IMR-90 (cell line): Measurements from ENCODE around the gene ADGRG7. TPM values are rescaled to one million over a fixed set of nuclear protein-coding genes. Genes with fewer than 3 reads are reported as not detected.

Source experiments
- ATAC-seq: fragments of 200-7000 bp; cut with Tn5 transposase; 2 replicates; pipeline ENCODE4 v1.9.1; 2020; ENCODE audit warnings: low read depth, mild to moderate bottlenecking, moderate library complexity
- BruUV-seq: library from RNA; stranded (reverse); fragments of 400-500 nt; replicated peaks from 2 replicates; lab custom pipeline; 2021; lab: Mats Ljungman, UMichigan
- CTCF ChIA-PET: fragments of 300-600 bp; formaldehyde crosslinking; extraction: SDS; loops from one replicate; lab custom pipeline; 2021; ENCODE audit warnings: antibody characterized with exemption; lab: Yijun Ruan, JAX
- POLR2A ChIA-PET: fragments of 300-600 bp; sonication (Branson Sonifier 250); formaldehyde crosslinking; loops from one replicate; lab custom pipeline; 2022; ENCODE audit warnings: antibody characterized with exemption; ENCODE audit not compliant: unreplicated experiment; lab: Charles Lee
- DNase-seq: peaks from one replicate; pipeline ENCODE4 v3.0.0; 2013
- H2AFZ ChIP-seq: replicated peaks from 2 replicates; pipeline ENCODE3; 2013; ENCODE audit warnings: low read length, mild to moderate bottlenecking; ENCODE audit not compliant: poor library complexity
- H2AK5ac ChIP-seq: 2 replicates; pipeline ENCODE4 v1.6.1; 2013; ENCODE audit warnings: low read depth, low read length, inconsistent platforms
- H2AK9ac ChIP-seq: replicated peaks from 2 replicates; pipeline ENCODE3; 2013; ENCODE audit warnings: mild to moderate bottlenecking, low read depth, low read length, moderate library complexity; ENCODE audit not compliant: poor library complexity
- H2BK120ac ChIP-seq: 2 replicates; pipeline ENCODE4 v1.6.1; 2013; ENCODE audit warnings: low read depth, low read length, inconsistent platforms
- H2BK15ac ChIP-seq: 3 replicates; pipeline ENCODE4 v1.6.1; 2013; ENCODE audit warnings: low read depth, low read length, inconsistent platforms
- H2BK20ac ChIP-seq: 2 replicates; pipeline ENCODE4 v1.6.1; 2013; ENCODE audit warnings: low read depth, mild to moderate bottlenecking, inconsistent platforms, low read length, moderate library complexity
- H2BK5ac ChIP-seq: 2 replicates; pipeline ENCODE4 v1.6.1; 2013; ENCODE audit warnings: mild to moderate bottlenecking, low read depth, low read length, inconsistent platforms; ENCODE audit not compliant: poor library complexity, severe bottlenecking
- H3K14ac ChIP-seq: replicated peaks from 2 replicates; pipeline ENCODE4 v1.6.1; 2013; ENCODE audit warnings: low read depth, low read length, inconsistent platforms
- H3K18ac ChIP-seq: 2 replicates; pipeline ENCODE4 v1.6.1; 2013; ENCODE audit warnings: low read depth, low read length, control low read depth
- H3K23ac ChIP-seq: 2 replicates; pipeline ENCODE4 v1.6.1; 2013; ENCODE audit warnings: low read depth, low read length, inconsistent platforms
- H3K27ac ChIP-seq: 2 replicates; pipeline ENCODE4 v1.5.1; 2013; ENCODE audit warnings: mild to moderate bottlenecking, control low read depth, low read length; ENCODE audit not compliant: insufficient read depth
- H3K27me3 ChIP-seq: 2 replicates; pipeline ENCODE4 v1.6.1; 2013; ENCODE audit warnings: low read length; ENCODE audit not compliant: control insufficient read depth, insufficient read depth
- H3K36me3 ChIP-seq: 2 replicates; pipeline ENCODE4 v1.6.1; 2013; ENCODE audit warnings: low read length, mixed read lengths; ENCODE audit not compliant: control insufficient read depth, insufficient read depth
- H3K4ac ChIP-seq: 2 replicates; pipeline ENCODE4 v1.6.1; 2013; ENCODE audit warnings: low read depth, low read length, inconsistent platforms
- H3K4me1 ChIP-seq: 2 replicates; pipeline ENCODE4 v1.6.1; 2013; ENCODE audit warnings: low read length, mixed read lengths; ENCODE audit not compliant: control insufficient read depth, insufficient read depth
- H3K4me2 ChIP-seq: 2 replicates; pipeline ENCODE4 v1.6.1; 2013; ENCODE audit warnings: low read depth, mild to moderate bottlenecking, control low read depth, low read length, moderate library complexity
- H3K4me3 ChIP-seq: 2 replicates; pipeline ENCODE4 v1.5.1; 2013; ENCODE audit warnings: low read depth, mild to moderate bottlenecking, control low read depth, low read length, moderate library complexity; ENCODE audit not compliant: insufficient read depth
- H3K56ac ChIP-seq: 2 replicates; pipeline ENCODE4 v1.6.1; 2013; ENCODE audit warnings: low read length, inconsistent platforms; ENCODE audit not compliant: insufficient read depth; ENCODE audit errors: extremely low read depth
- H3K79me1 ChIP-seq, 2 experiments: 2 replicates each; pipeline ENCODE4 v1.6.1; 2013; ENCODE audit warnings: low read length in 2 of 2, inconsistent platforms in 1 of 2, low read depth in 1 of 2
- H3K9ac ChIP-seq: 2 replicates; pipeline ENCODE4 v1.6.1; 2013; ENCODE audit warnings: low read depth, low read length, control low read depth
- H3K9me1 ChIP-seq: 2 replicates; pipeline ENCODE4 v1.6.1; 2013; ENCODE audit warnings: low read length, inconsistent platforms; ENCODE audit not compliant: insufficient read depth
- H3K9me3 ChIP-seq: 2 replicates; pipeline ENCODE4 v1.6.1; 2013; ENCODE audit warnings: low read length; ENCODE audit not compliant: control insufficient read depth, insufficient read depth
- H4K20me1 ChIP-seq: 2 replicates; pipeline ENCODE4 v1.6.1; 2013; ENCODE audit warnings: low read length, inconsistent platforms; ENCODE audit not compliant: insufficient read depth
- H4K5ac ChIP-seq: 2 replicates; pipeline ENCODE4 v1.6.1; 2013; ENCODE audit warnings: mild to moderate bottlenecking, low read depth, low read length, control low read depth
- H4K8ac ChIP-seq, 2 experiments: 2 replicates each; pipeline ENCODE4 v1.6.1; 2013; ENCODE audit warnings: low read depth in 2 of 2, low read length in 2 of 2, control low read depth in 1 of 2, inconsistent platforms in 1 of 2
- H4K91ac ChIP-seq: 2 replicates; pipeline ENCODE4 v1.6.1; 2013; ENCODE audit warnings: low read depth, low read length, inconsistent platforms; ENCODE audit not compliant: insufficient read depth
- BHLHE40 ChIP-seq: fragments of 150-350 bp; IDR thresholded peaks from 2 replicates; pipeline ENCODE4 v1.6.1; 2016; ENCODE audit warnings: mild to moderate bottlenecking, low read depth, low read length
- MAFK ChIP-seq: IDR thresholded peaks from 2 replicates; pipeline ENCODE4 v1.6.1; 2012; ENCODE audit warnings: low read depth, low read length, improper control_type of control experiment
- RFX5 ChIP-seq: IDR thresholded peaks from 2 replicates; pipeline ENCODE4 v1.8.0; 2012; ENCODE audit warnings: low read depth, mild to moderate bottlenecking, low read length, moderate library complexity
- USF2 ChIP-seq: fragments of 150-350 bp; IDR thresholded peaks from 2 replicates; pipeline ENCODE4 v1.6.1; 2017; ENCODE audit warnings: mild to moderate bottlenecking, antibody characterized with exemption, low read length, low read depth
- WGBS, 2 experiments: methylation state at CpG; one replicate each; pipeline versions ENCODE4 v1.1.5 to v1.1.7; 2013; ENCODE audit warnings: missing lambda C conversion rate in 2 of 2; ENCODE audit not compliant: insufficient read length in 1 of 2; ENCODE audit errors: extremely low coverage in 2 of 2; 5-methylcytosine and 5-hydroxymethylcytosine counted together
- dilution Hi-C: fragments of 300-500 bp; cut with HindIII; formaldehyde crosslinking; loops from one replicate; pipeline ENCODE4 v1.14.3; 2018; ENCODE audit warnings: low sequenced_read_pairs; ENCODE audit not compliant: unreplicated experiment
- in situ Hi-C: fragments of 300-500 bp; cut with MboI; formaldehyde crosslinking; loops from 3 replicates; pipeline ENCODE4 v1.14.3; 2019; ENCODE audit warnings: low sequenced_read_pairs, inconsistent platforms, mixed read lengths
- intact Hi-C: fragments of 100-400 bp; cut with micrococcal nuclease; formaldehyde crosslinking; loops from 2 replicates; pipeline ENCODE4 v1.10.0; 2022
- polyA plus RNA-seq, 3 experiments: library from polyadenylated mRNA; depleted of rRNA; stranded (reverse); fragments of >200 nt; gene quantifications; 2 replicates each; pipeline ENCODE4 v1.2.3, GENCODE V29; 2012; ENCODE audit warnings: low replicate concordance in 1 of 3
- total RNA-seq: library from RNA; depleted of rRNA; stranded (reverse); fragments of >200 nt; gene quantifications from 2 replicates; pipeline ENCODE4 v1.2.3, GENCODE V29; 2012

Gene ADGRG7
- total and polyA plus RNA-seq, 2 of the 4 experiments (the other 2 are of a cell fraction), result not detected

- dilution Hi-C loops (no loop called here), intact Hi-C loops (no loop called here), in situ Hi-C loops (no loop called here)
- Histone ChIP-seq H2AFZ (no peak overlapping the region), H2BK15ac (no peak overlapping the region), H3K4me2 (no peak overlapping the region), H2BK5ac (no peak overlapping the region), H2AK9ac (no peak overlapping the region), H3K18ac (no peak overlapping the region), H3K36me3 (no peaks in the 10 kb centered on the region), H3K9ac (no peak overlapping the region), H2BK120ac (no peak overlapping the region), H2BK20ac (no peak overlapping the region), H3K27ac (no peak overlapping the region), H3K9me3 (no peaks in the 10 kb centered on the region), H3K4ac (no peak overlapping the region), H2AK5ac (no peak overlapping the region), H4K20me1 (no peaks in the 10 kb centered on the region), H4K91ac (no peak overlapping the region), H3K79me1 (no peaks in the 10 kb centered on the region), H3K56ac (no peak overlapping the region), H3K4me1 (no peaks in the 10 kb centered on the region), H3K9me1 (no peaks in the 10 kb centered on the region), H3K27me3 (peaks cover 10% of the 10 kb centered on the region), H3K23ac (no peak overlapping the region), H3K14ac (no peak overlapping the region), H4K8ac (no peak overlapping the region), H3K4me3 (no peak overlapping the region), H4K5ac (no peak overlapping the region)
- ChIA-PET POLR2A (no interaction called here), CTCF (no interaction called here)
- WGBS, 2 experiments, result no CpG with 5 or more reads among the region's 3 CpGs
- TF ChIP-seq BHLHE40 (no peak), USF2 (no peak), RFX5 (no peak), MAFK (no peak)
- DNase-seq (no peak), ATAC-seq (no peak)
- no TSS peak for BruUV-seq
Observed at GRCh38 chr3:100647171-100647570, 37.8 kb downstream of the ADGRG7 start.
